HCT116 (cell line): Measurements from ENCODE around the gene EYA4. TPM values are rescaled to one million over a fixed set of nuclear protein-coding genes. Genes with fewer than 3 reads are reported as not detected.

Source experiments
- ATAC-seq: fragments of 200-7000 bp; cut with Tn5 transposase; 2 replicates; pipeline ENCODE4 v1.9.1; 2020; ENCODE audit warnings: mild to moderate bottlenecking, moderate library complexity
- BruUV-seq: library from RNA; stranded (reverse); fragments of 400-500 nt; replicated peaks from 2 replicates; lab custom pipeline; 2021; lab: Mats Ljungman, UMichigan
- CTCF ChIA-PET: fragments of 300-600 bp; sonication (Branson Sonifier 250); formaldehyde crosslinking; loops from one replicate; lab custom pipeline; 2021; ENCODE audit warnings: antibody characterized with exemption; lab: Charles Lee
- POLR2A ChIA-PET: fragments of 300-600, 350-600 bp; sonication (Branson Sonifier 250); formaldehyde crosslinking; loops from one replicate; lab custom pipeline; 2021; ENCODE audit warnings: antibody characterized with exemption; lab: Charles Lee
- RAD21 ChIA-PET, 2 experiments: fragments of 300-600 bp; sonication (Branson Sonifier 250); formaldehyde crosslinking; loops; one replicate each; lab custom pipeline; 2023; ENCODE audit warnings: low total read pairs in 2 of 2; ENCODE audit not compliant: uncharacterized antibody in 2 of 2, unreplicated experiment in 2 of 2, low non-redundant PET in 1 of 2; lab: Charles Lee
- DNase-seq: peaks from one replicate; pipeline ENCODE4 v3.0.0-alpha.2; 2010; ENCODE audit warnings: low read depth, low spot score
- H2AFZ ChIP-seq: fragments of 200-600 bp; shearing (Covaris generic), sonication (generic); 2 replicates; pipeline ENCODE4 v1.6.1; 2017; ENCODE audit warnings: low read depth, mixed run types, mixed read lengths, antibody characterized with exemption, low read length; ENCODE audit not compliant: poor library complexity, severe bottlenecking
- H3K27ac ChIP-seq: 2 replicates; pipeline ENCODE4 v1.5.1; 2012; ENCODE audit warnings: low read depth, low read length
- H3K27me3 ChIP-seq: fragments of 200-600 bp; sonication (generic); 2 replicates; pipeline ENCODE4 v1.6.1; 2016; ENCODE audit warnings: mixed run types, low read length, mixed read lengths; ENCODE audit not compliant: insufficient read depth
- H3K36me3 ChIP-seq, 2 experiments: fragments of 200-500 bp in 1 of 2; fragments of 200-600 bp in 1 of 2; sonication (Bioruptor generic) in 1 of 2; sonication (generic) in 1 of 2; 2 replicates each; pipeline versions ENCODE4 v1.5.1 to v1.6.1; 2014 to 2016; ENCODE audit warnings: low read length in 2 of 2, inconsistent platforms in 1 of 2, mixed read lengths in 1 of 2, mixed run types in 1 of 2; ENCODE audit not compliant: insufficient read depth in 2 of 2, control insufficient read depth in 1 of 2
- H3K4me1 ChIP-seq, 2 experiments: fragments of 200-600 bp in 1 of 2; sonication (generic) in 1 of 2; 2 replicates each; pipeline versions ENCODE4 v1.5.1 to v1.6.1; 2012 to 2017; ENCODE audit warnings: low read length in 2 of 2, inconsistent platforms in 1 of 2, mild to moderate bottlenecking in 1 of 2, mixed read lengths in 1 of 2, mixed run types in 1 of 2, moderate library complexity in 1 of 2; ENCODE audit not compliant: insufficient read depth in 2 of 2, control insufficient read depth in 1 of 2
- H3K4me2 ChIP-seq: fragments of 200-600 bp; sonication (generic); 2 replicates; pipeline ENCODE4 v1.6.1; 2017; ENCODE audit warnings: mixed run types, low read length, mixed read lengths
- H3K4me3 ChIP-seq, 2 experiments: fragments of 200-600 bp in 1 of 2; sonication (generic) in 1 of 2; replicated peaks in 1 of 2; 2 replicates each; pipeline ENCODE4 v1.5.1; 2011 to 2016; ENCODE audit warnings: low read length in 2 of 2, control low read depth in 1 of 2, low read depth in 1 of 2, mild to moderate bottlenecking in 1 of 2, mixed read lengths in 1 of 2, mixed run types in 1 of 2
- H3K79me2 ChIP-seq: fragments of 200-600 bp; sonication (generic); 2 replicates; pipeline ENCODE4 v1.6.1; 2017; ENCODE audit warnings: mild to moderate bottlenecking, mixed run types, low read length, moderate library complexity, mixed read lengths; ENCODE audit not compliant: insufficient read depth
- H3K9ac ChIP-seq: fragments of 200-600 bp; sonication (generic); 2 replicates; pipeline ENCODE4 v1.6.1; 2016; ENCODE audit warnings: low read length, mixed read lengths
- H3K9me2 ChIP-seq: fragments of 200-600 bp; sonication (generic), shearing (Covaris generic); 2 replicates; pipeline ENCODE4 v1.6.1; 2017; ENCODE audit warnings: mixed run types, mild to moderate bottlenecking, moderate library complexity; ENCODE audit not compliant: insufficient read depth
- H3K9me3 ChIP-seq, 2 experiments: fragments of 200-500 bp in 1 of 2; fragments of 200-600 bp in 1 of 2; sonication (Bioruptor generic) in 1 of 2; sonication (generic) in 1 of 2; 2 replicates each; pipeline ENCODE4 v1.6.1; 2014 to 2017; ENCODE audit warnings: low read length in 2 of 2, mixed read lengths in 2 of 2, inconsistent platforms in 1 of 2, low read depth in 1 of 2, mild to moderate bottlenecking in 1 of 2, mixed run types in 1 of 2, moderate library complexity in 1 of 2; ENCODE audit not compliant: control insufficient read depth in 1 of 2, insufficient read depth in 1 of 2
- H4K20me1 ChIP-seq: fragments of 200-600 bp; sonication (generic), shearing (Covaris generic); 2 replicates; pipeline ENCODE4 v1.6.1; 2017; ENCODE audit warnings: mixed run types, mild to moderate bottlenecking, moderate library complexity; ENCODE audit not compliant: insufficient read depth
- EGR1 ChIP-seq: IDR thresholded peaks from 2 replicates; pipeline ENCODE4 v1.6.1; 2012; ENCODE audit warnings: low read depth
- ELF1 ChIP-seq: IDR thresholded peaks from 2 replicates; pipeline ENCODE4 v1.6.1; 2012; ENCODE audit warnings: low read depth, borderline replicate concordance
- FOSL1 ChIP-seq: IDR thresholded peaks from 2 replicates; pipeline ENCODE4 v1.6.1; 2012; ENCODE audit warnings: low read depth
- POLR2AphosphoS5 ChIP-seq: IDR thresholded peaks from 2 replicates; pipeline ENCODE4 v1.6.1; 2011; ENCODE audit warnings: mild to moderate bottlenecking, low read depth, low read length, moderate library complexity
- RAD21 ChIP-seq: IDR thresholded peaks from 2 replicates; pipeline ENCODE4 v1.6.1; 2012; ENCODE audit warnings: low read depth, mild to moderate bottlenecking
- SP1 ChIP-seq: IDR thresholded peaks from 2 replicates; pipeline ENCODE4 v1.6.1; 2012; ENCODE audit warnings: low read depth
- SRF ChIP-seq: IDR thresholded peaks from 2 replicates; pipeline ENCODE4 v1.6.1; 2012; ENCODE audit warnings: low read depth
- TCF7L2 ChIP-seq: IDR thresholded peaks from 2 replicates; pipeline ENCODE4 v1.7.0; 2011; ENCODE audit warnings: borderline replicate concordance, inconsistent platforms; ENCODE audit not compliant: insufficient read depth, insufficient read length; ENCODE audit errors: extremely low read depth
- YY1 ChIP-seq: IDR thresholded peaks from 2 replicates; pipeline ENCODE4 v1.6.1; 2011; ENCODE audit warnings: low read length, low read depth, moderate library complexity, mild to moderate bottlenecking; ENCODE audit not compliant: insufficient replicate concordance; ENCODE audit errors: extremely low read depth
- intact Hi-C: fragments of 100-400 bp; cut with micrococcal nuclease; formaldehyde crosslinking; loops from 2 replicates; pipeline ENCODE4 v1.10.0; 2022
- total RNA-seq: library from RNA; stranded (reverse); gene quantifications from one replicate; pipeline ENCODE4 v1.2.1, GENCODE V29; 2021; ENCODE audit not compliant: unreplicated experiment
- TF ChIP-seq, protein P1 (sequence below): IDR thresholded peaks from 2 replicates; pipeline ENCODE4 v1.6.1; 2012; ENCODE audit warnings: low read depth
- TF ChIP-seq, protein P2 (sequence below), 3 experiments: fragments of 200-600 bp in 1 of 3; sonication (generic) in 1 of 3; IDR thresholded peaks in 2 of 3; conservative IDR thresholded peaks in 1 of 3; 2 replicates each; pipeline ENCODE4 v1.5.1; 2012 to 2017; ENCODE audit warnings: low read depth in 2 of 3, low read length in 2 of 3, antibody characterized with exemption in 1 of 3, borderline replicate concordance in 1 of 3, control low read depth in 1 of 3, mild to moderate bottlenecking in 1 of 3, mixed read lengths in 1 of 3, mixed run types in 1 of 3, moderate library complexity in 1 of 3; ENCODE audit not compliant: insufficient read depth in 1 of 3

Gene EYA4
- total RNA-seq, 1 experiment from 2014 or later, result not detected

DNA sequence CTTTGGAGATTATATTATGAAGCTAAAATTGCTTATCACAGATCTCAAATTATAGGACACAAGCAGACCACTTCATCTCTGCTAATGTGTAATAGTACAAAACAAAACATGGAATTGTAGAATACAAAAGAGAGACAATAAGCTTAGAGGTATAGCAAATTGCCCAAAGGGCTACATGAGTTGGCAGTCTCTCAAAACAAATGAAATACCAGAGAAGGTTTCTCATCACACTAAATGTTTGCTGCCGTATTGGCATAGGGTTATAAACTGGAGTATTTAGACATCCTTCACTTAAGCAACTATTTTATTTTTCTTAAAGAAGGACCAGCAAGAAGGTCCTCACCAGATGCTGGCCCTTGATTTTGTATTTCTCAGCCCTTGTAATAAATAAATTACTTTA is 5.9 kb upstream of the EYA4 start (continued):
- TF ChIP-seq TCF7L2, result no peak
- no peak for TF ChIP-seq ELF1

- H2AFZ ChIP-seq, result no peak overlapping the region
- DNase-seq, result no peak
- TF ChIP-seq EGR1 (no peak), POLR2AphosphoS5 (no peak), SP1 (no peak), FOSL1 (no peak), SRF (no peak), YY1 (no peak), RAD21 (no peak)
- TF ChIP-seq, protein P1, sequence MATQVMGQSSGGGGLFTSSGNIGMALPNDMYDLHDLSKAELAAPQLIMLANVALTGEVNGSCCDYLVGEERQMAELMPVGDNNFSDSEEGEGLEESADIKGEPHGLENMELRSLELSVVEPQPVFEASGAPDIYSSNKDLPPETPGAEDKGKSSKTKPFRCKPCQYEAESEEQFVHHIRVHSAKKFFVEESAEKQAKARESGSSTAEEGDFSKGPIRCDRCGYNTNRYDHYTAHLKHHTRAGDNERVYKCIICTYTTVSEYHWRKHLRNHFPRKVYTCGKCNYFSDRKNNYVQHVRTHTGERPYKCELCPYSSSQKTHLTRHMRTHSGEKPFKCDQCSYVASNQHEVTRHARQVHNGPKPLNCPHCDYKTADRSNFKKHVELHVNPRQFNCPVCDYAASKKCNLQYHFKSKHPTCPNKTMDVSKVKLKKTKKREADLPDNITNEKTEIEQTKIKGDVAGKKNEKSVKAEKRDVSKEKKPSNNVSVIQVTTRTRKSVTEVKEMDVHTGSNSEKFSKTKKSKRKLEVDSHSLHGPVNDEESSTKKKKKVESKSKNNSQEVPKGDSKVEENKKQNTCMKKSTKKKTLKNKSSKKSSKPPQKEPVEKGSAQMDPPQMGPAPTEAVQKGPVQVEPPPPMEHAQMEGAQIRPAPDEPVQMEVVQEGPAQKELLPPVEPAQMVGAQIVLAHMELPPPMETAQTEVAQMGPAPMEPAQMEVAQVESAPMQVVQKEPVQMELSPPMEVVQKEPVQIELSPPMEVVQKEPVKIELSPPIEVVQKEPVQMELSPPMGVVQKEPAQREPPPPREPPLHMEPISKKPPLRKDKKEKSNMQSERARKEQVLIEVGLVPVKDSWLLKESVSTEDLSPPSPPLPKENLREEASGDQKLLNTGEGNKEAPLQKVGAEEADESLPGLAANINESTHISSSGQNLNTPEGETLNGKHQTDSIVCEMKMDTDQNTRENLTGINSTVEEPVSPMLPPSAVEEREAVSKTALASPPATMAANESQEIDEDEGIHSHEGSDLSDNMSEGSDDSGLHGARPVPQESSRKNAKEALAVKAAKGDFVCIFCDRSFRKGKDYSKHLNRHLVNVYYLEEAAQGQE, result no peak
- TF ChIP-seq, protein P2, sequence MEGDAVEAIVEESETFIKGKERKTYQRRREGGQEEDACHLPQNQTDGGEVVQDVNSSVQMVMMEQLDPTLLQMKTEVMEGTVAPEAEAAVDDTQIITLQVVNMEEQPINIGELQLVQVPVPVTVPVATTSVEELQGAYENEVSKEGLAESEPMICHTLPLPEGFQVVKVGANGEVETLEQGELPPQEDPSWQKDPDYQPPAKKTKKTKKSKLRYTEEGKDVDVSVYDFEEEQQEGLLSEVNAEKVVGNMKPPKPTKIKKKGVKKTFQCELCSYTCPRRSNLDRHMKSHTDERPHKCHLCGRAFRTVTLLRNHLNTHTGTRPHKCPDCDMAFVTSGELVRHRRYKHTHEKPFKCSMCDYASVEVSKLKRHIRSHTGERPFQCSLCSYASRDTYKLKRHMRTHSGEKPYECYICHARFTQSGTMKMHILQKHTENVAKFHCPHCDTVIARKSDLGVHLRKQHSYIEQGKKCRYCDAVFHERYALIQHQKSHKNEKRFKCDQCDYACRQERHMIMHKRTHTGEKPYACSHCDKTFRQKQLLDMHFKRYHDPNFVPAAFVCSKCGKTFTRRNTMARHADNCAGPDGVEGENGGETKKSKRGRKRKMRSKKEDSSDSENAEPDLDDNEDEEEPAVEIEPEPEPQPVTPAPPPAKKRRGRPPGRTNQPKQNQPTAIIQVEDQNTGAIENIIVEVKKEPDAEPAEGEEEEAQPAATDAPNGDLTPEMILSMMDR (IDR thresholded peaks at IDR 0.05 in 2 of 3, conservative IDR thresholded peaks at IDR 0.05 in 1 of 3; ENCODE audit: borderline replicate concordance in 1 of 3, insufficient read depth in 1 of 3, low read depth in 2 of 3, low read length in 2 of 3), result no peak
- TF ChIP-seq, all 23 proteins: peak for 0
- intact Hi-C loops, result no loop called here
- Histone ChIP-seq H3K27ac (no peak overlapping the region), H4K20me1 (no peaks in the 10 kb centered on the region), H3K9ac (no peak overlapping the region), H3K9me3 (no peaks in the 10 kb centered on the region), H3K36me3 (no peaks in the 10 kb centered on the region), H3K9me2 (no peaks in the 10 kb centered on the region), H3K4me2 (no peak overlapping the region), H3K4me1 (no peaks in the 10 kb centered on the region), H3K79me2 (no peaks in the 10 kb centered on the region), H3K4me3 (no peak overlapping the region), H3K27me3 (no peaks in the 10 kb centered on the region)
- ChIA-PET RAD21 (no interaction called here), CTCF (no interaction called here), POLR2A (no interaction called here)
- ATAC-seq, result no peak
- BruUV-seq, result no TSS peak
Measured at GRCh38 chr6:133236932-133237331, 4.2 kb upstream of the EYA4 start.
